ENCODE data around the gene AZGP1.

GRCh38 chr7:100017300-100017699 is 41.5 kb upstream of the AZGP1 start:
- TF ChIP-seq CTCF (conservative IDR thresholded peaks at IDR 0.05 in 1 of 2, IDR thresholded peaks at IDR 0.05 in 1 of 2; ENCODE audit: extremely low read depth in 1 of 2, insufficient read depth in 1 of 2, low read depth in 1 of 2, low read length in 2 of 2) (no peak), EZH2 (IDR thresholded peaks at IDR 0.05; ENCODE audit: borderline replicate concordance, low read length) (no peak)

Measured in mammary epithelial cell (primary cell).